ENCODE data around the gene R3HCC1L.

Gene R3HCC1L

DNA sequence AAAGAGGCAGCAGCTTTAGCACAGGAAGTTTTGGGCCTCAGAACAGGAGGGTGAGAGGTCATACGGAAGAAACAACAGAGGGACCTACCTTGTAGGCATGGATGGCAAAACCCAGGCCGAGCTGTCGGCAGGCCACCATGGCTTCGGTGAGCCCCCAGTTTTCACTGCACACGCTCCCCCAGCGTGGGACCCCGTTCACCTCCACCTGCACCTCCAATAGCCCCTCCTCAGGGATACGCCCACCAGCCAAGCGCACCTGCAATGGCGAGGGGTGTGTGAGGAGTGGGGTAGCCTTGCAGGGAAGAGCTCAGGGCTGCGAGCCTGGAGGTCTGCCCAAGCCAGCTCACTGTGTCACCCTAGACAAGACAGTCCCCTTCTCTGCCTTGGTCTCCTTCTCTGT is 122.2 kb downstream of the R3HCC1L start:
- ChIA-PET POLR2A (no interaction called here), CTCF (no interaction called here)
- Histone ChIP-seq H3K4me3 (ENCODE audit: low read depth, low read length) (no peak overlapping the region), H3K4me1 (ENCODE audit: control insufficient read depth, insufficient read depth, low read length) (no peaks in the 10 kb centered on the region; the same call in 1 of the 2 replicates), H3K27ac (ENCODE audit: extremely low read depth, low read depth, low read length) (no peak overlapping the region), H3K9me3 (ENCODE audit: control insufficient read depth, insufficient read depth, low read depth, low read length) (no peaks in the 10 kb centered on the region), H3K36me3 (ENCODE audit: control insufficient read depth in 2 of 2, insufficient read depth in 1 of 2, low read length in 2 of 2) (peaks cover 0 to 6% of the 10 kb centered on the region in 2 experiments; a peak in 1 of 3 replicates)
- no peak for TF ChIP-seq ZFP69B (tag by site-specific recombination; IDR thresholded peaks at IDR 0.05)
- no peak for TF ChIP-seq ZNF214 (tag by site-specific recombination; IDR thresholded peaks at IDR 0.05; ENCODE audit: borderline replicate concordance)
- TF ChIP-seq ZNF701 (tag by site-specific recombination; IDR thresholded peaks at IDR 0.05) = no peak
- no peak for TF ChIP-seq EGR2 (tag by site-specific recombination; IDR thresholded peaks at IDR 0.05; ENCODE audit: low read depth)
- no peak for TF ChIP-seq OVOL3 (tag by site-specific recombination; IDR thresholded peaks at IDR 0.05)
- TF ChIP-seq ZNF677 (tag by site-specific recombination; IDR thresholded peaks at IDR 0.05) = no peak
- no peak for TF ChIP-seq ZNF843 (tag by site-specific recombination; IDR thresholded peaks at IDR 0.05)
- TF ChIP-seq ZBTB8A (tag by site-specific recombination; IDR thresholded peaks at IDR 0.05) = no peak

DNA sequence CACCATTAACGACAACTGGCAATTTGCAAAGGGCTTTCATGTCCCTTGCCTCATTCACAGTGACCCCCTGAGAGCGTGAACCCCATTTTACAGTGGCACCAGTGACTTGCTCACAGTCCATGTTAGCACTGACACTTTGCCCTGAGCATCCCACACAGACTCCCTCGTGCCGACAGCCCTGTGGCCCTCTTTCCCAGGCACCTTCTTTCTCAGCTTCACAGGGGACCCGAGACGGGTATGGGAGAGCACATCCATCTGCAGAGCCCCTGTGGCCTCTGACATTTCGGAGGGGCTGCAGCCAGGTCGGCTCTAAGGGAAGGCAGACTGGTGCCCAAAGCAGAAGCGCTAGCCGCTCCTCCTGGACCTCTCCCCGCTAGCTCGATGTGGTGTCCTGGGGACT is 122.7 kb downstream of the R3HCC1L start:
- no peaks in the 10 kb centered on the region; the same call in 1 of the 2 replicates for H3K4me1 ChIP-seq (ENCODE audit: control insufficient read depth, insufficient read depth, low read length)
- POLR2A ChIA-PET = no interaction called here
- no peak for TF ChIP-seq ZNF501 (tag by site-specific recombination; IDR thresholded peaks at IDR 0.05)
- TF ChIP-seq, protein P1, sequence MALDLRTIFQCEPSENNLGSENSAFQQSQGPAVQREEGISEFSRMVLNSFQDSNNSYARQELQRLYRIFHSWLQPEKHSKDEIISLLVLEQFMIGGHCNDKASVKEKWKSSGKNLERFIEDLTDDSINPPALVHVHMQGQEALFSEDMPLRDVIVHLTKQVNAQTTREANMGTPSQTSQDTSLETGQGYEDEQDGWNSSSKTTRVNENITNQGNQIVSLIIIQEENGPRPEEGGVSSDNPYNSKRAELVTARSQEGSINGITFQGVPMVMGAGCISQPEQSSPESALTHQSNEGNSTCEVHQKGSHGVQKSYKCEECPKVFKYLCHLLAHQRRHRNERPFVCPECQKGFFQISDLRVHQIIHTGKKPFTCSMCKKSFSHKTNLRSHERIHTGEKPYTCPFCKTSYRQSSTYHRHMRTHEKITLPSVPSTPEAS (tag by site-specific recombination; IDR thresholded peaks at IDR 0.05) = no peak
- no peak for TF ChIP-seq ZIC2 (tag by site-specific recombination; IDR thresholded peaks at IDR 0.05)
- no peak for TF ChIP-seq KLF1 (tag by site-specific recombination; IDR thresholded peaks at IDR 0.05)
- TF ChIP-seq TCF7L2 (IDR thresholded peaks at IDR 0.05; ENCODE audit: borderline replicate concordance, low read depth, low read length) = no peak
- no peak for TF ChIP-seq ZNF211 (tag by site-specific recombination; IDR thresholded peaks at IDR 0.05; ENCODE audit: low read depth)
- TF ChIP-seq, protein P2, sequence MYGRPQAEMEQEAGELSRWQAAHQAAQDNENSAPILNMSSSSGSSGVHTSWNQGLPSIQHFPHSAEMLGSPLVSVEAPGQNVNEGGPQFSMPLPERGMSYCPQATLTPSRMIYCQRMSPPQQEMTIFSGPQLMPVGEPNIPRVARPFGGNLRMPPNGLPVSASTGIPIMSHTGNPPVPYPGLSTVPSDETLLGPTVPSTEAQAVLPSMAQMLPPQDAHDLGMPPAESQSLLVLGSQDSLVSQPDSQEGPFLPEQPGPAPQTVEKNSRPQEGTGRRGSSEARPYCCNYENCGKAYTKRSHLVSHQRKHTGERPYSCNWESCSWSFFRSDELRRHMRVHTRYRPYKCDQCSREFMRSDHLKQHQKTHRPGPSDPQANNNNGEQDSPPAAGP (tag by site-specific recombination; IDR thresholded peaks at IDR 0.05) = no peak
- TF ChIP-seq ZNF416 (tag by site-specific recombination; IDR thresholded peaks at IDR 0.05) = no peak
- no peak for TF ChIP-seq ZNF354C (tag by site-specific recombination; IDR thresholded peaks at IDR 0.05; ENCODE audit: borderline replicate concordance, low read depth)
- no peak for TF ChIP-seq ZNF560 (tag by site-specific recombination; IDR thresholded peaks at IDR 0.05; ENCODE audit: borderline replicate concordance)
- TF ChIP-seq, protein P3, sequence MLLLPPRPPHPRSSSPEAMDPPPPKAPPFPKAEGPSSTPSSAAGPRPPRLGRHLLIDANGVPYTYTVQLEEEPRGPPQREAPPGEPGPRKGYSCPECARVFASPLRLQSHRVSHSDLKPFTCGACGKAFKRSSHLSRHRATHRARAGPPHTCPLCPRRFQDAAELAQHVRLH (tag by site-specific recombination; IDR thresholded peaks at IDR 0.05) = no peak
- no peak for TF ChIP-seq ZNF747 (tag by site-specific recombination; IDR thresholded peaks at IDR 0.05)
- no peak for TF ChIP-seq ZNF664 (tag by site-specific recombination; IDR thresholded peaks at IDR 0.05)
- no peak for TF ChIP-seq ZNF629 (tag by site-specific recombination; IDR thresholded peaks at IDR 0.05)
- no peak for TF ChIP-seq ZNF341 (tag by site-specific recombination; IDR thresholded peaks at IDR 0.05; ENCODE audit: low read depth)
- TF ChIP-seq, protein P4, sequence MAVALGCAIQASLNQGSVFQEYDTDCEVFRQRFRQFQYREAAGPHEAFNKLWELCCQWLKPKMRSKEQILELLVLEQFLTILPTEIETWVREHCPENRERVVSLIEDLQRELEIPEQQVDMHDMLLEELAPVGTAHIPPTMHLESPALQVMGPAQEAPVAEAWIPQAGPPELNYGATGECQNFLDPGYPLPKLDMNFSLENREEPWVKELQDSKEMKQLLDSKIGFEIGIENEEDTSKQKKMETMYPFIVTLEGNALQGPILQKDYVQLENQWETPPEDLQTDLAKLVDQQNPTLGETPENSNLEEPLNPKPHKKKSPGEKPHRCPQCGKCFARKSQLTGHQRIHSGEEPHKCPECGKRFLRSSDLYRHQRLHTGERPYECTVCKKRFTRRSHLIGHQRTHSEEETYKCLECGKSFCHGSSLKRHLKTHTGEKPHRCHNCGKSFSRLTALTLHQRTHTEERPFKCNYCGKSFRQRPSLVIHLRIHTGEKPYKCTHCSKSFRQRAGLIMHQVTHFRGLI (tag by site-specific recombination; IDR thresholded peaks at IDR 0.05) = no peak
- peaks cover 0 to 2% of the 10 kb centered on the region in 2 experiments; a peak in 1 of 3 replicates for H3K36me3 ChIP-seq (ENCODE audit: control insufficient read depth in 2 of 2, insufficient read depth in 1 of 2, low read length in 2 of 2)
- CTCF ChIA-PET = no interaction called here
- no peaks in the 10 kb centered on the region for H3K9me3 ChIP-seq (ENCODE audit: control insufficient read depth, insufficient read depth, low read depth, low read length)
- H3K27ac ChIP-seq (ENCODE audit: extremely low read depth, low read depth, low read length) = no peak overlapping the region
- H3K4me3 ChIP-seq (ENCODE audit: low read depth, low read length) = no peak overlapping the region

Data from HEK293 (cell line).